ENCODE data around the gene UBE2G1. TPM values are rescaled to one million over a fixed set of nuclear protein-coding genes. Genes with fewer than 3 reads are reported as not detected.

The UBE2G1 gene
- total and polyA plus RNA-seq, 2 of the 13 experiments (the other 11 are each of a cell fraction or from before 2014, with no cell fraction given) = 27.9 to 42.6 TPM

- Histone ChIP-seq H3K4me2 (ENCODE audit: low read depth, low read length) (no peak overlapping the region), H4K20me1 (ENCODE audit: insufficient read depth, low read length) (no peaks in the 10 kb centered on the region), H3K36me3 (replicated peaks in 1 of 2; ENCODE audit: control insufficient read depth in 1 of 2, insufficient read depth in 2 of 2, low read length in 2 of 2) (no peaks in the 10 kb centered on the region), H3K9ac (ENCODE audit: insufficient read depth, low read depth, low read length) (no peak overlapping the region), H2AFZ (ENCODE audit: low read length) (no peak overlapping the region), H3K79me2 (ENCODE audit: insufficient read depth, low read length) (no peaks in the 10 kb centered on the region), H3K4me1 (ENCODE audit: insufficient read depth, low read length) (peaks cover 51% of the 10 kb centered on the region), H3K27me3 (ENCODE audit: control insufficient read depth in 1 of 2, insufficient read depth in 2 of 2, low read length in 2 of 2) (no peaks in the 10 kb centered on the region), H3K4me3 (replicated peaks in 1 of 3; ENCODE audit: insufficient read depth in 1 of 3, low read depth in 2 of 3, low read length in 3 of 3) (no peak overlapping the region), H3K9me3 (ENCODE audit: low read length) (no peaks in the 10 kb centered on the region), H3K27ac (ENCODE audit: extremely low read length, insufficient read depth, low read length) (no peak overlapping the region)
- DNase-seq (ENCODE audit: low spot score) = no peak
- in situ Hi-C loops (cut with HindIII; ENCODE audit: extremely low pct_ligation_motif_present, low pct_unique_long_range_greater_than_20kb) = no loop called here
- ChIA-PET CTCF (ENCODE audit: low intra/inter-chr PET ratio, low total read pairs) (no interaction called here), POLR2A (no interaction called here)
- no peak for FAIRE-seq
- WGBS (ENCODE audit: low lambda C conversion rate) = 56% methylated on average over 5 of the region's 5 CpGs
- intact Hi-C loops (cut with micrococcal nuclease; ENCODE audit: unreplicated experiment) = no loop called here
- no peak for ATAC-seq
- BruUV-seq (replicated peaks) = no TSS peak
- TF ChIP-seq SNAPC4 (CRISPR knock-in tag; IDR thresholded peaks at IDR 0.05) (no peak), ZBTB4 (CRISPR knock-in tag; IDR thresholded peaks at IDR 0.05; ENCODE audit: borderline replicate concordance) (no peak), ZGPAT (CRISPR knock-in tag; IDR thresholded peaks at IDR 0.05) (no peak), UBTF (CRISPR knock-in tag; IDR thresholded peaks at IDR 0.05) (no peak), ZNF670 (CRISPR knock-in tag; IDR thresholded peaks at IDR 0.05; ENCODE audit: borderline replicate concordance) (no peak), MZF1 (CRISPR knock-in tag; IDR thresholded peaks at IDR 0.05; ENCODE audit: borderline replicate concordance) (no peak), MATR3 (CRISPR knock-in tag; IDR thresholded peaks at IDR 0.05) (no peak), THYN1 (CRISPR knock-in tag; IDR thresholded peaks at IDR 0.05; ENCODE audit: borderline replicate concordance, low read depth) (no peak), MAZ (IDR thresholded peaks at IDR 0.05; ENCODE audit: borderline replicate concordance, low read depth, low read length) (no peak), MAZ (CRISPR knock-in tag; IDR thresholded peaks at IDR 0.05; ENCODE audit: low read depth) (no peak), NFIC (IDR thresholded peaks at IDR 0.05; ENCODE audit: low read length) (no peak), EZH2 (conservative IDR thresholded peaks at IDR 0.05; ENCODE audit: low read depth, low read length) (no peak)
Measured at GRCh38 chr17:4387137-4387536, 20.7 kb upstream of the UBE2G1 start.

Data from HepG2 (cell line).